ENCODE results near the gene ABLIM1.

Gene ABLIM1

DNA sequence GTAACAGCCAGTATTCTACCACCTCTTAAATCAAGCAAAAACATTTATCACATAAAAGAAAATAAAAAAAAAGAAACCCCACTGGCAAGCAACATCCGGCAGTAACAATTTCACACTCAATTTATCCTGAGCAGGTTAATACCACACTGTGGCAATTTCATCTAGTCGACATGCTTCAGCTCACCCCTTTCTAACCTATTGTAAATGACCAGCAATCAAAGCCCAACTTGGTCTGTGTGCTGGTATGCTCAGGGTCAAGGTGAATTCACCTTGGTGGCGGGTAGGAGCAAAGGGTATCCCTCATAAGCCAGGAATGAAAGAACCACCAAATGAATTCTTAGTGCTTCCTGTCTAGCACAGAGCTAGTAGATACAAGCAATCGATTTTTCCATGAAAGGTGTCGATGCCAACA lies 144.7 kb downstream of the ABLIM1 start:
- TF ChIP-seq REST (IDR thresholded peaks at IDR 0.05; ENCODE audit: insufficient read depth in 1 of 2, low read depth in 2 of 2, low read length in 2 of 2) (no peak), TAF1 (IDR thresholded peaks at IDR 0.05; ENCODE audit: borderline replicate concordance, insufficient read depth, low read length) (no peak), FOXP2 (optimal IDR thresholded peaks at IDR 0.05; ENCODE audit: borderline replicate concordance, extremely low read depth, extremely low read length, insufficient read depth) (no peak)

GRCh38 chr10:114511881-114512280 lies 146.2 kb downstream of the ABLIM1 start:
- TF ChIP-seq TAF1 (IDR thresholded peaks at IDR 0.05; ENCODE audit: borderline replicate concordance, insufficient read depth, low read length) (no peak), POLR2AphosphoS5 (IDR thresholded peaks at IDR 0.05; ENCODE audit: low read depth, low read length) (no peak), REST (IDR thresholded peaks at IDR 0.05; ENCODE audit: insufficient read depth in 1 of 2, low read depth in 2 of 2, low read length in 2 of 2) (no peak), SIN3A (IDR thresholded peaks at IDR 0.05; ENCODE audit: borderline replicate concordance, insufficient read depth, low read length) (no peak), FOXP2 (optimal IDR thresholded peaks at IDR 0.05; ENCODE audit: borderline replicate concordance, extremely low read depth, extremely low read length, insufficient read depth) (no peak)

DNA sequence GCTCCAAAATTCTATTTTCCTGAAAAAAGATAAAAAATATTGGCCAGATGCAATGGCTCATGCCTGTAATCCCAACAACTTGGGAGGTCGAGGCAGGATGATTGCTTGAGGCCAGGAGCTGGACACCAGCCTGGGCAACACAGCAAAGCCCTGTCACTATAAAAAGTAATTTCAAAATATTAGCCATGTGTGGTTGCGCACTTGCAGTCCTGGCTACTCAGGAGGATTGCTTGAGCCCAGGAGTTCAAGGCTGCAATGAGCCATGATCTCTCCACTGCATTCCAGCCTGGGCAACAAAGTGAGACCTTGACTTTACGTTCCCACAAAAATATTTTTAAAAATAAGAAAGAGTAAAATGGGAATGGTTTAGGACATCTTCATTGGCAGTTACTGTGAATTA lies 149.7 kb downstream of the ABLIM1 start:
- TF ChIP-seq POLR2AphosphoS5 (IDR thresholded peaks at IDR 0.05; ENCODE audit: low read depth, low read length) (no peak), FOXP2 (optimal IDR thresholded peaks at IDR 0.05; ENCODE audit: borderline replicate concordance, extremely low read depth, extremely low read length, insufficient read depth) (no peak), TAF1 (IDR thresholded peaks at IDR 0.05; ENCODE audit: borderline replicate concordance, insufficient read depth, low read length) (no peak), REST (IDR thresholded peaks at IDR 0.05; ENCODE audit: insufficient read depth in 1 of 2, low read depth in 2 of 2, low read length in 2 of 2) (no peak), SIN3A (IDR thresholded peaks at IDR 0.05; ENCODE audit: borderline replicate concordance, insufficient read depth, low read length) (no peak)

DNA sequence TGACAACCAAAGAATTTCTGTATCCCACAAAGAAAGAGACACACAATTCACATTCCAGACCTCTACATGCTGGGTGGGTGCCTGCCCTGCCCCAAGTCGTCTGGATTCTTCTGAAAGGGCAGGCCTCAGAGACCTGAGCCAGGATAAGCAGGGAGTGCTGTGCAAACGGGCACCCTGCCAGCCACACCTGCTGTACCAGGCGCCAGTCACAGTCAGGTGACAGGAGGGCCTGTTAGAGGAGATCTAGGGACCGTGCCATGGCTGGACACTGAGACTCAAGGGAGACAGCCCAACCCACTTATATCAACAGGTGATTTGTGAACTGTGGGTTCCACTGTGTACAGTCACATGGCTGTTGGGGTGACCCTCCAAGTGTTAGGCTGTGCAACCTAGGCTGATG lies 150.6 kb downstream of the ABLIM1 start:
- no peak for TF ChIP-seq TAF1 (IDR thresholded peaks at IDR 0.05; ENCODE audit: borderline replicate concordance, insufficient read depth, low read length)
- TF ChIP-seq FOXP2 (optimal IDR thresholded peaks at IDR 0.05; ENCODE audit: borderline replicate concordance, extremely low read depth, extremely low read length, insufficient read depth), result no peak
- TF ChIP-seq SIN3A (IDR thresholded peaks at IDR 0.05; ENCODE audit: borderline replicate concordance, insufficient read depth, low read length), result no peak

DNA sequence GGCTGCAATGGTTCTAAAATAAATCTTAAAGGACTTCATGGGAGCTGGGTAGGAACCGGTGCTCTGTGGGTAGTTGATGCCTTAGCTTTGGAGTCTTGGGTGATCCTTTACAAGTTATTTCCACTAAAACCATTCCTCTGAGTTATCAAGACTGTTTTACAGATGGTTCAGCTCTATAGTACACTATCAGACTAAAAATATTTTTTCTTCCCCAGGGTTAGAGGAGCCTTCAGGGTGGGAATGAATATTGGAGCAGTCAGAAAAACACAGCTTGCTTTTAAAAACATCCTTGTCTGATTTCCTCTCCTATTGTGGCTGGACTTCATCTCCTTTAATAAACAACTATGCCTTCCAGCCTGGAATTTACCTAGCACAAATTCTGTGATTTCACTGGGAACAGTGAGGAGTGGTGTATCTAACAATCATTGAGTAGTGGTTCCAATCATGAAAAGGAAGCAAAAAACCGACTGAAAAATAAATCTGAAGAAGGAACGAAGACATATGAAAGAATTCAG lies 151.1 kb downstream of the ABLIM1 start:
- TF ChIP-seq FOXP2 (optimal IDR thresholded peaks at IDR 0.05; ENCODE audit: borderline replicate concordance, extremely low read depth, extremely low read length, insufficient read depth) (no peak), POLR2AphosphoS5 (IDR thresholded peaks at IDR 0.05; ENCODE audit: low read depth, low read length) (no peak), REST (IDR thresholded peaks at IDR 0.05; ENCODE audit: insufficient read depth in 1 of 2, low read depth in 2 of 2, low read length in 2 of 2) (no peak), SIN3A (IDR thresholded peaks at IDR 0.05; ENCODE audit: borderline replicate concordance, insufficient read depth, low read length) (no peak), TAF1 (IDR thresholded peaks at IDR 0.05; ENCODE audit: borderline replicate concordance, insufficient read depth, low read length) (no peak)
